HL-60 (cell line): ENCODE results near the gene SYT9.

Experiments
- CTCF ChIP-seq: IDR thresholded peaks from one replicate; pipeline ENCODE4 v1.5.1; 2011; ENCODE audit warnings: low read length, control low read depth, inconsistent platforms; ENCODE audit not compliant: insufficient read depth
- POLR2AphosphoS5 ChIP-seq: IDR thresholded peaks from 2 replicates; pipeline ENCODE4 v1.6.1; 2012; ENCODE audit warnings: low read depth
- REST ChIP-seq: IDR thresholded peaks from 2 replicates; pipeline ENCODE4 v1.6.1; 2012; ENCODE audit warnings: low read depth; ENCODE audit not compliant: insufficient replicate concordance
- SPI1 ChIP-seq: IDR thresholded peaks from 2 replicates; pipeline ENCODE4 v1.6.1; 2012; ENCODE audit warnings: low read depth, mild to moderate bottlenecking, borderline replicate concordance

GRCh38 chr11:7261578-7261977 is 9.9 kb downstream of the SYT9 start:
- no peak for TF ChIP-seq SPI1
- no peak for TF ChIP-seq REST
- no peak for TF ChIP-seq CTCF
- no peak for TF ChIP-seq POLR2AphosphoS5
